ENCODE data around the gene ANKFY1.

DNA sequence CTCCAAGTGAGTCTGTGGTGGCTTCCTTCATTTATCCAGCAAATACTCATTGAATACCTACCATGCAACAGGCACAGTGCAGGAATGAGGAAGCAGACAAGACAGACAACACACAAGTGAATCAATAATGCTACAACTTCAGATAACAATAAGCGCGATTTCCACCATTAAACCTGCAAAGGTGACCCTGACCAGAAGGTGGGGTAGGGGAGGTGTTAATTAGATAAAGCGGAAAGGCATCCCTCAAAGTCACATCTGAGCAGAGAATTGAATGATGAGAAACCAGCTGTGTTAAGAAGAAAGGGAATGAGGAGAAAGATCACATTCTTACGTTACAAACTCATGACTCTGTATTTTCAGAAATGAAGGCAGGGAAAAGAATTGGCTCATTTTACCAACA lies 147.3 kb downstream of the ANKFY1 start:
- TF ChIP-seq, protein P1, sequence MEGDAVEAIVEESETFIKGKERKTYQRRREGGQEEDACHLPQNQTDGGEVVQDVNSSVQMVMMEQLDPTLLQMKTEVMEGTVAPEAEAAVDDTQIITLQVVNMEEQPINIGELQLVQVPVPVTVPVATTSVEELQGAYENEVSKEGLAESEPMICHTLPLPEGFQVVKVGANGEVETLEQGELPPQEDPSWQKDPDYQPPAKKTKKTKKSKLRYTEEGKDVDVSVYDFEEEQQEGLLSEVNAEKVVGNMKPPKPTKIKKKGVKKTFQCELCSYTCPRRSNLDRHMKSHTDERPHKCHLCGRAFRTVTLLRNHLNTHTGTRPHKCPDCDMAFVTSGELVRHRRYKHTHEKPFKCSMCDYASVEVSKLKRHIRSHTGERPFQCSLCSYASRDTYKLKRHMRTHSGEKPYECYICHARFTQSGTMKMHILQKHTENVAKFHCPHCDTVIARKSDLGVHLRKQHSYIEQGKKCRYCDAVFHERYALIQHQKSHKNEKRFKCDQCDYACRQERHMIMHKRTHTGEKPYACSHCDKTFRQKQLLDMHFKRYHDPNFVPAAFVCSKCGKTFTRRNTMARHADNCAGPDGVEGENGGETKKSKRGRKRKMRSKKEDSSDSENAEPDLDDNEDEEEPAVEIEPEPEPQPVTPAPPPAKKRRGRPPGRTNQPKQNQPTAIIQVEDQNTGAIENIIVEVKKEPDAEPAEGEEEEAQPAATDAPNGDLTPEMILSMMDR (IDR thresholded peaks at IDR 0.05) = no peak
- no peak for TF ChIP-seq POLR2A (IDR thresholded peaks at IDR 0.05)
